K562 (cell line): ENCODE measurements around the gene RGS3. TPM values are rescaled to one million over a fixed set of nuclear protein-coding genes. Genes with fewer than 3 reads are reported as not detected.

Experiments
- DACH1 ChIP-seq: fragments of 450-650 bp; IDR thresholded peaks from 2 replicates; pipeline ENCODE4 v1.6.1; 2018; ENCODE audit not compliant: partially characterized antibody
- ELF1 ChIP-seq: fragments of 200-800 bp; sonication (Bioruptor generic); IDR thresholded peaks from 2 replicates; pipeline ENCODE4 v1.6.1; 2016; ENCODE audit warnings: missing genetic modification characterization, missing compliant biosample characterization
- ELF4 ChIP-seq: fragments of 450-650 bp; formaldehyde crosslinking; IDR thresholded peaks from 2 replicates; pipeline ENCODE4 v1.4.0; 2022; ENCODE audit warnings: missing genetic modification characterization
- ETV1 ChIP-seq: fragments of 450-650 bp; conservative IDR thresholded peaks from 2 replicates; pipeline ENCODE4 v1.6.1; 2016; ENCODE audit warnings: missing genetic modification characterization, control low read depth, low read depth, missing compliant biosample characterization
- FOS ChIP-seq: IDR thresholded peaks from 3 replicates; pipeline ENCODE4 v1.6.1; 2011; ENCODE audit not compliant: insufficient read length; ENCODE audit errors: extremely low read depth
- HLTF ChIP-seq: fragments of 450-650 bp; IDR thresholded peaks from 2 replicates; pipeline ENCODE4 v1.6.1; 2016
- HOXB6 ChIP-seq: fragments of 250-450 bp; sonication (Bioruptor Pico); IDR thresholded peaks from 2 replicates; pipeline ENCODE4 v1.5.1; 2022; ENCODE audit warnings: mild to moderate bottlenecking, borderline replicate concordance
- JUNB ChIP-seq: fragments of 450-650 bp; formaldehyde crosslinking; conservative IDR thresholded peaks from 2 replicates; pipeline ENCODE4 v1.4.0; 2020; ENCODE audit warnings: mild to moderate bottlenecking
- NCOA6 ChIP-seq: fragments of 450-650 bp; IDR thresholded peaks from 2 replicates; pipeline ENCODE4 v1.6.1; 2017; ENCODE audit warnings: mild to moderate bottlenecking
- NRF1 ChIP-seq, 2 experiments: fragments of 450-650 bp; IDR thresholded peaks in 1 of 2; conservative IDR thresholded peaks in 1 of 2; 2 replicates each; pipeline ENCODE4 v1.6.1; 2014; ENCODE audit warnings: mild to moderate bottlenecking in 2 of 2
- SMAD4 ChIP-seq: fragments of 250-450 bp; sonication (Bioruptor Pico); conservative IDR thresholded peaks from 2 replicates; pipeline ENCODE4 v1.8.0; 2021; ENCODE audit warnings: inconsistent platforms, mild to moderate bottlenecking, moderate library complexity
- SMARCA5 ChIP-seq: fragments of 450-650 bp; IDR thresholded peaks from 2 replicates; pipeline ENCODE4 v1.6.1; 2016
- STAG1 ChIP-seq: sonication (generic); formaldehyde crosslinking; IDR thresholded peaks from 2 replicates; pipeline ENCODE4 v1.5.0; 2020; ENCODE audit warnings: missing genetic modification reagents, borderline replicate concordance
- TARDBP ChIP-seq: fragments of 450-650 bp; IDR thresholded peaks from 2 replicates; pipeline ENCODE4 v1.6.1; 2016
- TGIF2 ChIP-seq: sonication (generic); formaldehyde crosslinking; IDR thresholded peaks from 2 replicates; pipeline ENCODE4 v1.8.1; 2022; ENCODE audit warnings: mild to moderate bottlenecking, missing genetic modification reagents, moderate library complexity
- TRIM28 ChIP-seq: fragments of 450-650 bp; IDR thresholded peaks from 2 replicates; pipeline ENCODE4 v1.6.1; 2017
- TSC22D4 ChIP-seq: fragments of 450-650 bp; IDR thresholded peaks from 2 replicates; pipeline ENCODE4 v1.6.1; 2016; ENCODE audit warnings: missing genetic modification characterization, missing biosample characterization, control low read depth
- ZNF165 ChIP-seq: fragments of 250-450 bp; sonication (Bioruptor Pico); IDR thresholded peaks from 2 replicates; pipeline ENCODE4 v1.4.0; 2020; ENCODE audit warnings: borderline replicate concordance
- ZNF263 ChIP-seq: sonication (generic); formaldehyde crosslinking; IDR thresholded peaks from 2 replicates; pipeline ENCODE4 v1.8.0; 2022; ENCODE audit warnings: mild to moderate bottlenecking, missing genetic modification reagents, borderline replicate concordance
- polyA plus RNA-seq, 8 experiments: library from polyadenylated mRNA; depleted of rRNA in 4 of 8; stranded (reverse) in 5 of 8; unstranded in 3 of 8; fragments of >200 nt; fragmentation: Nextera tagmentation in 2 of 8; fragmentation: Illumina TruSeq in 1 of 8; extraction: Ambion mirVana in 2 of 8; extraction: Trizol in 1 of 8; gene quantifications; 2 replicates each; pipeline versions ENCODE4 v1.2.1 to v1.2.3, GENCODE V29; 2011 to 2014; ENCODE audit warnings: inconsistent platforms in 1 of 8, missing spikeins in 1 of 8
- total RNA-seq, 7 experiments: library from RNA; depleted of rRNA in 6 of 7; stranded (reverse); fragments of >200 nt in 6 of 7; fragmentation: Illumina TruSeq in 2 of 7; extraction: Trizol in 2 of 7; gene quantifications; 2 replicates each; pipeline versions ENCODE4 v1.2.1 to v1.2.3, GENCODE V29; 2011 to 2021; ENCODE audit warnings: low replicate concordance in 1 of 7
- TF ChIP-seq, protein P1 (sequence below): sonication (generic); formaldehyde crosslinking; IDR thresholded peaks from 2 replicates; pipeline ENCODE4 v1.8.0; 2022; ENCODE audit warnings: mild to moderate bottlenecking, missing genetic modification reagents
- TF ChIP-seq, protein P2 (sequence below): conservative IDR thresholded peaks from 2 replicates; pipeline ENCODE4 v1.6.1; 2011; ENCODE audit warnings: low read depth, mild to moderate bottlenecking, low read length; ENCODE audit not compliant: control insufficient read depth
- TF ChIP-seq, protein P3 (sequence below): IDR thresholded peaks from 2 replicates; pipeline ENCODE4 v1.6.1; 2011; ENCODE audit warnings: borderline replicate concordance, low read depth, mild to moderate bottlenecking, moderate library complexity, low read length; ENCODE audit not compliant: insufficient read depth, poor library complexity, severe bottlenecking

RGS3 gene
- total and polyA plus RNA-seq, 9 of the 15 experiments (the other 6 are each of a cell fraction or from before 2014, with no cell fraction given): 0.08 to 2.9 (median 0.95) TPM

DNA sequence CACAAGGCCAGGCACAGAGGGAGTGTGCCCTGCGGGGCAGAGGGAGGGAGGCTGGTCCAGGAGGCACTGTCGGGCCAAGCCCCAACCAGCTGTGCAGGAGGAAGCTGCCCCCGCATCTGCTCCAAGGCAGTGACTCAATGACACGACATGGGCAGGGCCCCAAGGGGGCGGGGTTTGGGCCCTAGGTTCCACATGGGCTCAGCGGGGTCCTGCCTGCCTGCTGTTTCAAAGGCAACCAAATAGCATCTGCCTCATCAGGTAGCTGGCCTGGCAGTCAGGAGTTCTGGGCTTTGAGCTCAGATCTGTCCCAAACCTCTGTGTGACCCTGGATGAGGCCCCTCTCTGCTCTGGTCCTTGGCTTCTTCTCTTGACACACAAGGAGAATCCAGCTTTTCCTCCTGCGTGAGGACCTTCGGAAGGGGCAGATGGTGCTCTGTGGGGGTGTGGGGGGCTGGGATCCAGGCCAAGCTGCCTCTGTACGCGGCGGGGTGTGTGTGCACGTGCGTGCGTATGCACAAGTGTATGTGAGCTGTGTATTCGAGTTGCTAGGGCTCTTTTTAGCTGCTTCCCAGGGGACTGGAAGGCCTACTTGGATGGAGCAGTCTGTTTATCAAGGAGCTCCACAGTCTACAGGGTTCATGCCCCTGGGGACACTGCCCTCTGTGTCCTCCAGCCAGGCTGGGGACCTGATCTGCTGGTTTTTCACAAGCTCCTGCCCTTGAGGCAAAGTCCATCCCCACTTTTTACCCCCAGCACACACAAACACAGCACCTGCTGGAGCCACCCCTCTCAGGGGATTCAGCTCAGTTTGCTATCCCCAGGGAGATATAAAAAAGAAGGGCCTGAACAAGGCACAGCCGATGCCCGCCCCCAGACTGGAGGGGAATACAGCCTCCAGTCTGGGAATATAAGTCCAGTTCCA lies 138.9 kb downstream of the RGS3 start (continued):
- TF ChIP-seq, protein P1, sequence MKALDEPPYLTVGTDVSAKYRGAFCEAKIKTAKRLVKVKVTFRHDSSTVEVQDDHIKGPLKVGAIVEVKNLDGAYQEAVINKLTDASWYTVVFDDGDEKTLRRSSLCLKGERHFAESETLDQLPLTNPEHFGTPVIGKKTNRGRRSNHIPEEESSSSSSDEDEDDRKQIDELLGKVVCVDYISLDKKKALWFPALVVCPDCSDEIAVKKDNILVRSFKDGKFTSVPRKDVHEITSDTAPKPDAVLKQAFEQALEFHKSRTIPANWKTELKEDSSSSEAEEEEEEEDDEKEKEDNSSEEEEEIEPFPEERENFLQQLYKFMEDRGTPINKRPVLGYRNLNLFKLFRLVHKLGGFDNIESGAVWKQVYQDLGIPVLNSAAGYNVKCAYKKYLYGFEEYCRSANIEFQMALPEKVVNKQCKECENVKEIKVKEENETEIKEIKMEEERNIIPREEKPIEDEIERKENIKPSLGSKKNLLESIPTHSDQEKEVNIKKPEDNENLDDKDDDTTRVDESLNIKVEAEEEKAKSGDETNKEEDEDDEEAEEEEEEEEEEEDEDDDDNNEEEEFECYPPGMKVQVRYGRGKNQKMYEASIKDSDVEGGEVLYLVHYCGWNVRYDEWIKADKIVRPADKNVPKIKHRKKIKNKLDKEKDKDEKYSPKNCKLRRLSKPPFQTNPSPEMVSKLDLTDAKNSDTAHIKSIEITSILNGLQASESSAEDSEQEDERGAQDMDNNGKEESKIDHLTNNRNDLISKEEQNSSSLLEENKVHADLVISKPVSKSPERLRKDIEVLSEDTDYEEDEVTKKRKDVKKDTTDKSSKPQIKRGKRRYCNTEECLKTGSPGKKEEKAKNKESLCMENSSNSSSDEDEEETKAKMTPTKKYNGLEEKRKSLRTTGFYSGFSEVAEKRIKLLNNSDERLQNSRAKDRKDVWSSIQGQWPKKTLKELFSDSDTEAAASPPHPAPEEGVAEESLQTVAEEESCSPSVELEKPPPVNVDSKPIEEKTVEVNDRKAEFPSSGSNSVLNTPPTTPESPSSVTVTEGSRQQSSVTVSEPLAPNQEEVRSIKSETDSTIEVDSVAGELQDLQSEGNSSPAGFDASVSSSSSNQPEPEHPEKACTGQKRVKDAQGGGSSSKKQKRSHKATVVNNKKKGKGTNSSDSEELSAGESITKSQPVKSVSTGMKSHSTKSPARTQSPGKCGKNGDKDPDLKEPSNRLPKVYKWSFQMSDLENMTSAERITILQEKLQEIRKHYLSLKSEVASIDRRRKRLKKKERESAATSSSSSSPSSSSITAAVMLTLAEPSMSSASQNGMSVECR (CRISPR knock-in tag): no peak
- TF ChIP-seq NRF1 (conservative IDR thresholded peaks at IDR 0.05 in 1 of 2, IDR thresholded peaks at IDR 0.05 in 1 of 2) (peak; percentile 55 to 66; a peak in 3 of 4 replicates), JUNB (CRISPR knock-in tag) (no peak), HOXB6 (CRISPR knock-in tag) (no peak), TGIF2 (CRISPR knock-in tag) (no peak), ETV1 (tag) (0 out of 2 replicates have a peak, but pooled peaks have one; percentile 44), STAG1 (CRISPR knock-in tag) (no peak), SMARCA5 (no peak), ELF1 (no peak), TRIM28 (no peak), FOS (no peak), SMAD4 (CRISPR knock-in tag) (no peak), NCOA6 (no peak), DACH1 (peak; percentile 90), HLTF (no peak), TARDBP (0 out of 2 replicates have a peak, but pooled peaks have one; percentile 46), ELF4 (CRISPR knock-in tag) (no peak), ZNF165 (CRISPR knock-in tag) (no peak), TSC22D4 (tag) (no peak), ZNF263 (CRISPR knock-in tag) (no peak)
- TF ChIP-seq, protein P2, sequence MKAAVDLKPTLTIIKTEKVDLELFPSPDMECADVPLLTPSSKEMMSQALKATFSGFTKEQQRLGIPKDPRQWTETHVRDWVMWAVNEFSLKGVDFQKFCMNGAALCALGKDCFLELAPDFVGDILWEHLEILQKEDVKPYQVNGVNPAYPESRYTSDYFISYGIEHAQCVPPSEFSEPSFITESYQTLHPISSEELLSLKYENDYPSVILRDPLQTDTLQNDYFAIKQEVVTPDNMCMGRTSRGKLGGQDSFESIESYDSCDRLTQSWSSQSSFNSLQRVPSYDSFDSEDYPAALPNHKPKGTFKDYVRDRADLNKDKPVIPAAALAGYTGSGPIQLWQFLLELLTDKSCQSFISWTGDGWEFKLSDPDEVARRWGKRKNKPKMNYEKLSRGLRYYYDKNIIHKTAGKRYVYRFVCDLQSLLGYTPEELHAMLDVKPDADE: no peak
- TF ChIP-seq, protein P3, sequence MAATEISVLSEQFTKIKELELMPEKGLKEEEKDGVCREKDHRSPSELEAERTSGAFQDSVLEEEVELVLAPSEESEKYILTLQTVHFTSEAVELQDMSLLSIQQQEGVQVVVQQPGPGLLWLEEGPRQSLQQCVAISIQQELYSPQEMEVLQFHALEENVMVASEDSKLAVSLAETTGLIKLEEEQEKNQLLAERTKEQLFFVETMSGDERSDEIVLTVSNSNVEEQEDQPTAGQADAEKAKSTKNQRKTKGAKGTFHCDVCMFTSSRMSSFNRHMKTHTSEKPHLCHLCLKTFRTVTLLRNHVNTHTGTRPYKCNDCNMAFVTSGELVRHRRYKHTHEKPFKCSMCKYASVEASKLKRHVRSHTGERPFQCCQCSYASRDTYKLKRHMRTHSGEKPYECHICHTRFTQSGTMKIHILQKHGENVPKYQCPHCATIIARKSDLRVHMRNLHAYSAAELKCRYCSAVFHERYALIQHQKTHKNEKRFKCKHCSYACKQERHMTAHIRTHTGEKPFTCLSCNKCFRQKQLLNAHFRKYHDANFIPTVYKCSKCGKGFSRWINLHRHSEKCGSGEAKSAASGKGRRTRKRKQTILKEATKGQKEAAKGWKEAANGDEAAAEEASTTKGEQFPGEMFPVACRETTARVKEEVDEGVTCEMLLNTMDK: no peak
